CD14-positive monocyte (primary cell): ENCODE measurements around the gene FAM117B. TPM values are rescaled to one million over a fixed set of nuclear protein-coding genes. Genes with fewer than 3 reads are reported as not detected.

Experiments used
- DNase-seq, 3 donors: peaks; one replicate each; pipeline ENCODE4 v3.0.0-alpha.2; 2011 to 2022
- H2AFZ ChIP-seq: 2 replicates; pipeline ENCODE4 v1.6.0; 2012; ENCODE audit warnings: mild to moderate bottlenecking, low read depth, low read length, inconsistent platforms; ENCODE audit not compliant: insufficient read depth, poor library complexity, severe bottlenecking
- H3K27ac ChIP-seq, 2 donors: 1 replicate in 1 of 2; 2 replicates in 1 of 2; pipeline ENCODE4 v1.5.1; 2012 to 2013; ENCODE audit warnings: low read length in 2 of 2, control low read depth in 1 of 2, inconsistent platforms in 1 of 2, low read depth in 1 of 2, mild to moderate bottlenecking in 1 of 2
- H3K27me3 ChIP-seq, 2 donors: one replicate each; pipeline versions ENCODE4 v1.6.0 to v1.6.1; 2011 to 2013; ENCODE audit warnings: low read length in 2 of 2; ENCODE audit not compliant: control insufficient read depth in 2 of 2, insufficient read depth in 2 of 2
- H3K36me3 ChIP-seq, 2 donors: replicated peaks in 1 of 2; 1 replicate in 1 of 2; 2 replicates in 1 of 2; pipeline versions ENCODE4 v1.5.1 to v1.6.1; 2012 to 2013; ENCODE audit warnings: low read length in 2 of 2, control low read depth in 1 of 2, inconsistent platforms in 1 of 2, mild to moderate bottlenecking in 1 of 2; ENCODE audit not compliant: insufficient read depth in 2 of 2, control insufficient read depth in 1 of 2
- H3K4me1 ChIP-seq, 2 donors: 1 replicate in 1 of 2; 2 replicates in 1 of 2; pipeline versions ENCODE4 v1.5.1 to v1.6.1; 2012 to 2013; ENCODE audit warnings: low read length in 2 of 2, control low read depth in 1 of 2, inconsistent platforms in 1 of 2, mild to moderate bottlenecking in 1 of 2, moderate library complexity in 1 of 2; ENCODE audit not compliant: insufficient read depth in 2 of 2, control insufficient read depth in 1 of 2
- H3K4me2 ChIP-seq: replicated peaks from 2 replicates; pipeline ENCODE3; 2012; ENCODE audit warnings: low read length, moderate library complexity, mild to moderate bottlenecking; ENCODE audit not compliant: poor library complexity, severe bottlenecking; ENCODE audit errors: extremely low read depth
- H3K4me3 ChIP-seq, 3 experiments: fragments of 200-600 bp in 1 of 3; sonication (generic) in 1 of 3; replicated peaks in 1 of 3; 1 replicate in 2 of 3; 2 replicates in 1 of 3; pipeline ENCODE4 v1.5.1; 2011 to 2013; ENCODE audit warnings: low read length in 3 of 3, mild to moderate bottlenecking in 3 of 3, control low read depth in 2 of 3, low read depth in 2 of 3, inconsistent platforms in 1 of 3, moderate library complexity in 1 of 3
- H3K79me2 ChIP-seq: 2 replicates; pipeline ENCODE4 v1.6.0; 2012; ENCODE audit warnings: mild to moderate bottlenecking, control low read depth, inconsistent platforms, low read length, moderate library complexity; ENCODE audit not compliant: insufficient read depth
- H3K9ac ChIP-seq: 2 replicates; pipeline ENCODE4 v1.6.0; 2017; ENCODE audit warnings: low read length, mild to moderate bottlenecking; ENCODE audit not compliant: insufficient read depth, poor library complexity, severe bottlenecking
- H3K9me3 ChIP-seq, 2 donors: replicated peaks in 1 of 2; 1 replicate in 1 of 2; 2 replicates in 1 of 2; pipeline versions ENCODE4 v1.5.1 to v1.6.1; 2012 to 2013; ENCODE audit warnings: low read length in 2 of 2, control low read depth in 1 of 2; ENCODE audit not compliant: control insufficient read depth in 1 of 2, insufficient read depth in 1 of 2
- H4K20me1 ChIP-seq: 2 replicates; pipeline ENCODE4 v1.6.0; 2012; ENCODE audit warnings: mild to moderate bottlenecking, low read length, control low read depth, moderate library complexity; ENCODE audit not compliant: insufficient read depth
- H3K27ac Mint-ChIP-seq, 7 donors: one replicate each; pipeline ENCODE4 v1.8.0; 2020; ENCODE audit warnings: mild to moderate bottlenecking in 7 of 7, mixed read lengths in 7 of 7, moderate library complexity in 6 of 7, inconsistent platforms in 2 of 7
- H3K27me3 Mint-ChIP-seq, 3 donors: one replicate each; pipeline ENCODE4 v1.8.0; 2021 to 2022; ENCODE audit warnings: low read depth in 3 of 3, mild to moderate bottlenecking in 3 of 3, mixed read lengths in 3 of 3, moderate library complexity in 3 of 3, inconsistent platforms in 1 of 3
- H3K36me3 Mint-ChIP-seq, 2 donors: one replicate each; pipeline ENCODE4 v1.8.0; 2020; ENCODE audit warnings: mixed read lengths in 2 of 2, inconsistent platforms in 1 of 2, mild to moderate bottlenecking in 1 of 2
- H3K4me1 Mint-ChIP-seq: one replicate; pipeline ENCODE4 v1.8.0; 2020; ENCODE audit warnings: mild to moderate bottlenecking, mixed read lengths
- H3K4me3 Mint-ChIP-seq, 2 donors: one replicate each; pipeline ENCODE4 v1.8.0; 2020; ENCODE audit warnings: mild to moderate bottlenecking in 2 of 2, mixed read lengths in 2 of 2, moderate library complexity in 1 of 2
- H3K9me3 Mint-ChIP-seq, 7 donors: one replicate each; pipeline ENCODE4 v1.8.0; 2020 to 2022; ENCODE audit warnings: mixed read lengths in 7 of 7, mild to moderate bottlenecking in 6 of 7, moderate library complexity in 6 of 7, inconsistent platforms in 2 of 7
- WGBS: methylation state at CpG from one replicate; pipeline ENCODE4 v1.1.5; 2013; ENCODE audit warnings: missing lambda C conversion rate; ENCODE audit not compliant: insufficient coverage; 5-methylcytosine and 5-hydroxymethylcytosine counted together
- intact Hi-C, 2 donors: fragments of 100-400 bp; cut with micrococcal nuclease; formaldehyde crosslinking; loops; one replicate each; pipeline versions ENCODE4 v1.15.0 to v1.15.1; 2023
- polyA plus RNA-seq, 3 donors: library from polyadenylated mRNA; depleted of rRNA in 1 of 3; unstranded in 2 of 3; stranded (reverse) in 1 of 3; fragments of 300-500 nt in 2 of 3; fragments of >200 nt in 1 of 3; fragmentation: Illumina TruSeq in 2 of 3; gene quantifications; 1 replicate in 2 of 3; 2 replicates in 1 of 3; pipeline ENCODE4 v1.2.3, GENCODE V29; 2012 to 2021
- TF ChIP-seq, protein P1 (sequence below): fragments of 200-600 bp; IDR thresholded peaks from one replicate; pipeline ENCODE4 v1.8.0; 2022; ENCODE audit warnings: antibody characterized with exemption, mild to moderate bottlenecking

Gene FAM117B
- polyA plus RNA-seq, 3 donors, result 4.6 to 5.5 (median 4.6) TPM

DNA sequence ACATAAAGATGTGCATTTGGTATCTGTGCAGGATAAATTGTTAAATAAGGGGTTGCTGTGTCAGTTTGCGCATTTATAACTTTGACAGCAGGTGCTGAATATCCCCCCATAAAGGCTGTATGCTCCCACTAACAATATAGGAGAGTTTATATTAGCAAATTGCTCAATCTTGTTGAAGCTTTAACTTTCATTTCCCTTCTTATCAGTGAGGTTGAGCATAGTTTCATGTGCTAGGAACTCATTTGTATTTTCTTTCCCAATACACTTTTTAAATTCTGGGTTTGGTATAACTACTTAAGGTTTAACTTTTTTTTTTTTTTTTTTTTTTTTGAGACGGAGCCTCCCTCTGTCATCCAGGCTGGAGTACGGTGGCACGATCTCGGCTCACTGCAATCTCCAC, 89.0 kb downstream of the FAM117B start:
- H3K4me3 ChIP-seq, result no peak overlapping the region
- no peak for DNase-seq
- H3K9me3 ChIP-seq, result no peaks in the 10 kb centered on the region
- H3K27me3 Mint-ChIP-seq, result no peaks in the 10 kb centered on the region
- H3K27me3 ChIP-seq, result no peaks in the 10 kb centered on the region
- peaks cover 21 to 27% of the 10 kb centered on the region in 2 donors for H3K36me3 Mint-ChIP-seq
- no peak overlapping the region for H2AFZ ChIP-seq
- peaks cover 0 to under 1% (median 0%) of the 10 kb centered on the region in 7 donors for H3K9me3 Mint-ChIP-seq
- peaks cover 0 to 13% of the 10 kb centered on the region in 2 donors for H3K4me1 ChIP-seq
- H3K4me2 ChIP-seq, result no peak overlapping the region
- no peak overlapping the region for H3K4me3 Mint-ChIP-seq
- H4K20me1 ChIP-seq, result peaks cover 21% of the 10 kb centered on the region
- TF ChIP-seq, protein P1, sequence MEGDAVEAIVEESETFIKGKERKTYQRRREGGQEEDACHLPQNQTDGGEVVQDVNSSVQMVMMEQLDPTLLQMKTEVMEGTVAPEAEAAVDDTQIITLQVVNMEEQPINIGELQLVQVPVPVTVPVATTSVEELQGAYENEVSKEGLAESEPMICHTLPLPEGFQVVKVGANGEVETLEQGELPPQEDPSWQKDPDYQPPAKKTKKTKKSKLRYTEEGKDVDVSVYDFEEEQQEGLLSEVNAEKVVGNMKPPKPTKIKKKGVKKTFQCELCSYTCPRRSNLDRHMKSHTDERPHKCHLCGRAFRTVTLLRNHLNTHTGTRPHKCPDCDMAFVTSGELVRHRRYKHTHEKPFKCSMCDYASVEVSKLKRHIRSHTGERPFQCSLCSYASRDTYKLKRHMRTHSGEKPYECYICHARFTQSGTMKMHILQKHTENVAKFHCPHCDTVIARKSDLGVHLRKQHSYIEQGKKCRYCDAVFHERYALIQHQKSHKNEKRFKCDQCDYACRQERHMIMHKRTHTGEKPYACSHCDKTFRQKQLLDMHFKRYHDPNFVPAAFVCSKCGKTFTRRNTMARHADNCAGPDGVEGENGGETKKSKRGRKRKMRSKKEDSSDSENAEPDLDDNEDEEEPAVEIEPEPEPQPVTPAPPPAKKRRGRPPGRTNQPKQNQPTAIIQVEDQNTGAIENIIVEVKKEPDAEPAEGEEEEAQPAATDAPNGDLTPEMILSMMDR, result no peak
- no peak overlapping the region for H3K9ac ChIP-seq
- peaks cover 16% of the 10 kb centered on the region for H3K4me1 Mint-ChIP-seq
- no peaks in the 10 kb centered on the region for H3K79me2 ChIP-seq
- intact Hi-C loops, result no loop called here
- peak overlapping the region in 3 of 7 donors; percentile 6 to 71 (median 22) for H3K27ac Mint-ChIP-seq
- WGBS, result no CpG with 5 or more reads among the region's 5 CpGs
- peak overlapping the region in 1 of 2 donors; percentile 36 for H3K27ac ChIP-seq
- peaks cover 10 to 26% of the 10 kb centered on the region in 2 donors for H3K36me3 ChIP-seq

DNA sequence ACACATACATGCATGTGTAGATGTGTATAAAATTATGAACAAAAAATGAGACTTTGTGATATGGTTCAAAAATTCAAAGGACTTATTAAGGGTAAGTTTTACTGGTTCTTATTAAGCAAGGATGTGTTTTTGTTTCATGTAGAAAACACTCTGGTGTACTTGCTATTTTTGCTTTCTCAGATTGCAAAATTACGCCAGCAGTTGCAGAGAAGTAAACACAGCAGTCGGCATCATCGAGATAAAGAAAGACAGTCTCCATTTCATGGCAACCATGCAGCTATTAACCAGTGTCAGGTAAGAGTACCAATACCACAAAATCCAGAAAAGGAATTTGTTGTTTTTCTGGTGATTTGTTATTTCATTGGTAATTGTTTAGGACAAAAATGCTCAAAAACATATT, 91.3 kb downstream of the FAM117B start:
- Histone ChIP-seq H3K9me3 (no peaks in the 10 kb centered on the region), H3K79me2 (no peaks in the 10 kb centered on the region), H3K4me2 (no peak overlapping the region), H3K9ac (no peak overlapping the region), H4K20me1 (peaks cover 9% of the 10 kb centered on the region), H2AFZ (no peak overlapping the region), H3K4me1 (peaks cover 0 to 13% of the 10 kb centered on the region in 2 donors), H3K36me3 (peaks cover 17 to 47% of the 10 kb centered on the region in 2 donors), H3K27ac (no peak overlapping the region), H3K27me3 (no peaks in the 10 kb centered on the region), H3K4me3 (no peak overlapping the region)
- no peak overlapping the region for H3K4me3 Mint-ChIP-seq
- no peak for DNase-seq
- TF ChIP-seq, protein P1, result no peak
- peaks cover 0 to 8% (median 5%) of the 10 kb centered on the region in 7 donors for H3K9me3 Mint-ChIP-seq
- no peak overlapping the region for H3K27ac Mint-ChIP-seq
- peaks cover 16% of the 10 kb centered on the region for H3K4me1 Mint-ChIP-seq
- H3K36me3 Mint-ChIP-seq, result peaks cover 36 to 51% of the 10 kb centered on the region in 2 donors
- intact Hi-C loops, result no loop called here
- H3K27me3 Mint-ChIP-seq, result no peaks in the 10 kb centered on the region
- 78% methylated on average over 2 of the region's 3 CpGs for WGBS
